ENCODE measurements around the gene LRBA.

LRBA gene

GRCh38 chr4:150423503-150423902 lies 591.6 kb downstream of the LRBA start:
- no peaks in the 10 kb centered on the region for H3K27me3 ChIP-seq (ENCODE audit: insufficient read depth, low read length)
- H3K36me3 ChIP-seq (ENCODE audit: insufficient read depth, low read length) = no peaks in the 10 kb centered on the region
- no peak overlapping the region for H2AFZ ChIP-seq (ENCODE audit: low read depth, low read length)
- H3K4me3 ChIP-seq (ENCODE audit: low read length) = no peak overlapping the region
- H3K9me3 ChIP-seq (ENCODE audit: low read length) = no peaks in the 10 kb centered on the region
- H3K4me1 ChIP-seq (ENCODE audit: insufficient read depth, low read length) = no peaks in the 10 kb centered on the region

- H3K27me3 ChIP-seq (ENCODE audit: insufficient read depth, low read length) = no peaks in the 10 kb centered on the region
- no peak overlapping the region for H3K4me3 ChIP-seq (ENCODE audit: low read length)
- no peaks in the 10 kb centered on the region for H3K36me3 ChIP-seq (ENCODE audit: insufficient read depth, low read length)
- H3K4me1 ChIP-seq (ENCODE audit: insufficient read depth, low read length) = no peaks in the 10 kb centered on the region
- H3K9me3 ChIP-seq (ENCODE audit: low read length) = no peaks in the 10 kb centered on the region
- no peak overlapping the region for H2AFZ ChIP-seq (ENCODE audit: low read depth, low read length)
These were observed 592.0 kb downstream of the LRBA start for GRCh38 chr4:150423074-150423473.

- no peaks in the 10 kb centered on the region for H3K4me1 ChIP-seq (ENCODE audit: insufficient read depth, low read length)
- H2AFZ ChIP-seq (ENCODE audit: low read depth, low read length) = no peak overlapping the region
- no peaks in the 10 kb centered on the region for H3K9me3 ChIP-seq (ENCODE audit: low read length)
- no peak overlapping the region for H3K4me3 ChIP-seq (ENCODE audit: low read length)
- no peaks in the 10 kb centered on the region for H3K36me3 ChIP-seq (ENCODE audit: insufficient read depth, low read length)
- no peaks in the 10 kb centered on the region for H3K27me3 ChIP-seq (ENCODE audit: insufficient read depth, low read length)
These were observed 593.5 kb downstream of the LRBA start for GRCh38 chr4:150421612-150422011.

DNA sequence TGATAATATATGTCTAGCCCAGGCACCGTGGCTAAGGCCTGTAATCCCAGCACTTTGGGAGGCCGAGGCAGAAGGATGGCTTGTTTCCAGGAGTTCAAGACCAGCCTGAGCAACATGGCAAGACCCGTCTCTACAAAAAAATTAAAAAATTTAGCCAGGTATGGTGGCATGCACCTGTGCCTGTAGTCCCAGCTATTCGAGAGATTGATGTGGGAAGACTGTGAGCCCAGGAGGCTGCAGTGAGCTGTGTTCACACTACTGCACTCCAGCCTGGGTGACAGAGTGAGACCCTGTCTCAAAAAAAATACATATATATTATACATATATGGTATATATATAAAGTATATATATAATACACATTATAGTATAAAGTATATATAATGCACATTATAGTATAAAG lies 595.1 kb downstream of the LRBA start:
- H3K36me3 ChIP-seq (ENCODE audit: insufficient read depth, low read length) = no peaks in the 10 kb centered on the region
- no peaks in the 10 kb centered on the region for H3K4me1 ChIP-seq (ENCODE audit: insufficient read depth, low read length)
- H3K4me3 ChIP-seq (ENCODE audit: low read length) = no peak overlapping the region
- no peaks in the 10 kb centered on the region for H3K9me3 ChIP-seq (ENCODE audit: low read length)
- H2AFZ ChIP-seq (ENCODE audit: low read depth, low read length) = no peak overlapping the region
- no peaks in the 10 kb centered on the region for H3K27me3 ChIP-seq (ENCODE audit: insufficient read depth, low read length)

DNA sequence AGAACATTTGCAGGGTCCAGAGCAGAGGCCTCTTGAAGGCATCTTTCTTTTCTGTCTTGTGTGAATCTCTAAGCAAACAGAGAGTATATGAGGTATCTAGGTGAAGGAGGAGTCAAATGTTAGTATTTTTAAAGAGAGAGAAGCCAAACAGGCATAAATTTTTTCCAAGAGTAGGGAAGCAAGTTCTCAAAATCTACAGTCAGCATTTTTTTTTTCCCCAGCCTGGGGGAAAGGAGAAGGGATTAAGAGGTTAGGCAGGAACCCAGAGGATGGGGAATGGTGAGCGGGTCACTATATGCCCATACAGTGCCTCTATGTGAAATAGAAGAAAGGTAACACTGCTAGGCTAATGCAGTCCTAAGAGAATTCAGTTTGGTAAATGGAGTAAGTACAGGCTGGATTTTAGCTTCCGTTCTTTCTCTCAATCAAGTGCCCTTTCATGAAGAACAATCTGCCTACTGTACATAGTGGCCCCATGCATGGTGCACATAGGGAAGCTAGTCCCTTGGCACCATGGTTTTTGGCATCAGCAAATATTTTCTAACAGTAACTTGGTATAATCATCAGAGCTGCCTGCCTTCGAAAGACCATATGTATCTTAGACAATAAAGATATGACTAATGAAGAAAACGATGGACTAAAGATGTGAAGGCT lies 596.2 kb downstream of the LRBA start:
- Histone ChIP-seq H3K27me3 (ENCODE audit: insufficient read depth, low read length) (no peaks in the 10 kb centered on the region), H3K36me3 (ENCODE audit: insufficient read depth, low read length) (no peaks in the 10 kb centered on the region), H3K9me3 (ENCODE audit: low read length) (no peaks in the 10 kb centered on the region), H3K4me1 (ENCODE audit: insufficient read depth, low read length) (no peaks in the 10 kb centered on the region), H3K4me3 (ENCODE audit: low read length) (no peak overlapping the region), H2AFZ (ENCODE audit: low read depth, low read length) (no peak overlapping the region)

DNA sequence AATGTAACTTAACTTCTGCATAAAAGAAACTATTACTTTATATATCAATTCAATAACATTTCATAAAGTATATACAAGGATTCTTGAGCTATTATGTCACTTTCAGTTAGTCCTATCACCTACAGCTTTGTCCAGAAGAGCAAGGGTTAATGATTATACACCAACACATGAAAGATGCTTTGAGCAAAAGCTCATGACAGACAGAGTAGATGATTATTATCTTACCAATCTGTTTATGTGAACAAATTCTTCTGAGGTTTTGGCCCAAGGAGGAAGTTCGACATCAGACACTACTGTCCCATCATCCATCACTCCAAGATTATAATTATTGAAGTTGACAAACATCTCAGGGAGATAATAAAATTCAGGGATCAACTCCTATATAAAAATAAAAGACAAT lies 599.9 kb downstream of the LRBA start:
- no peaks in the 10 kb centered on the region for H3K36me3 ChIP-seq (ENCODE audit: insufficient read depth, low read length)
- no peak overlapping the region for H2AFZ ChIP-seq (ENCODE audit: low read depth, low read length)
- H3K9me3 ChIP-seq (ENCODE audit: low read length) = no peaks in the 10 kb centered on the region
- H3K4me3 ChIP-seq (ENCODE audit: low read length) = no peak overlapping the region
- no peaks in the 10 kb centered on the region for H3K27me3 ChIP-seq (ENCODE audit: insufficient read depth, low read length)
- H3K4me1 ChIP-seq (ENCODE audit: insufficient read depth, low read length) = no peaks in the 10 kb centered on the region

GRCh38 chr4:150411520-150411919 lies 603.6 kb downstream of the LRBA start:
- Histone ChIP-seq H3K4me3 (ENCODE audit: low read length) (no peak overlapping the region), H3K27me3 (ENCODE audit: insufficient read depth, low read length) (no peaks in the 10 kb centered on the region), H3K36me3 (ENCODE audit: insufficient read depth, low read length) (no peaks in the 10 kb centered on the region), H3K4me1 (ENCODE audit: insufficient read depth, low read length) (no peaks in the 10 kb centered on the region), H3K9me3 (ENCODE audit: low read length) (no peaks in the 10 kb centered on the region), H2AFZ (ENCODE audit: low read depth, low read length) (no peak overlapping the region)

DNA sequence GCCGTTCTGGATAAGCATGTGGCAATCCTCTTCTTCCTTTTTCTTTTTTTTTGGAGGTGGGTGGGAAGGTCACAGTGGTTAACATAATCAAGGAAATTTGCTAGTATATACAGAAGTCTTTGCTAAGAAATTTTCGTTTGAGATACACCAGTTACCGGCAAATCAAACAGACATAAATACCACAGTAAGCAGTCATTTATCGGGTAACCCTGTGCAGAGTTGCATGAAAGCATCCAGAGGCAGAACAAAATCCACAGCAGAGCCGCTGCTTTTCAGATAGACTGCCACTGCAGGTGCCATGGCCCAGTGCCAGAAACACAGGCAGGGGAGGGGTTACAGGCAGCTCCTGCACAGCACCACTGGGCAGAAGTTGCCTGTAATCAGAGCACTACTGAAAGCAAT lies 612.2 kb downstream of the LRBA start:
- Histone ChIP-seq H3K9me3 (ENCODE audit: low read length) (no peaks in the 10 kb centered on the region), H3K36me3 (ENCODE audit: insufficient read depth, low read length) (no peaks in the 10 kb centered on the region), H2AFZ (ENCODE audit: low read depth, low read length) (no peak overlapping the region), H3K4me1 (ENCODE audit: insufficient read depth, low read length) (peaks cover 4% of the 10 kb centered on the region), H3K27me3 (ENCODE audit: insufficient read depth, low read length) (no peaks in the 10 kb centered on the region), H3K4me3 (ENCODE audit: low read length) (no peak overlapping the region)

GRCh38 chr4:150401083-150401687 lies 613.9 kb downstream of the LRBA start:
- Histone ChIP-seq H2AFZ (ENCODE audit: low read depth, low read length) (no peak overlapping the region), H3K4me1 (ENCODE audit: insufficient read depth, low read length) (peaks cover 4% of the 10 kb centered on the region), H3K4me3 (ENCODE audit: low read length) (no peak overlapping the region), H3K27me3 (ENCODE audit: insufficient read depth, low read length) (no peaks in the 10 kb centered on the region), H3K9me3 (ENCODE audit: low read length) (no peaks in the 10 kb centered on the region), H3K36me3 (ENCODE audit: insufficient read depth, low read length) (no peaks in the 10 kb centered on the region)

DNA sequence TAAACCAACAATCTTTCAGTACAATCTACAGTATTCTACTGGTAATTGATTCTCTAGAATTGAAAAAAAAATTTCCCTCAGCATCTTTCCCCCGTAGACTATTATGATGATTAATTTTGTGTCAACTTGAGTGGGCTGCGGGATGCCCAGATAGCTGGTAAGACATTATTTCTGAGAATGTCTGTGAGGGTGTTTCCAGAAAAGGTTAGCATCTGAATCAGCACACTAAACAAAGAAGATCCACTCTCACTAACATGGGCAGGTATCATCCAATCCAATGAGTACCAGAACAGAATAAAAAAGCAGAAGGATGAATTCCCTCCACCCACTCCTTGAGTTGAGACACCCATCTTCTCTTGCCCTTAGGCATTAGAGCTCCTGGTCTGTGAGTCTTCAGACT lies 619.2 kb downstream of the LRBA start:
- Histone ChIP-seq H3K36me3 (ENCODE audit: insufficient read depth, low read length) (no peaks in the 10 kb centered on the region), H3K9me3 (ENCODE audit: low read length) (peaks cover 1% of the 10 kb centered on the region), H3K27me3 (ENCODE audit: insufficient read depth, low read length) (no peaks in the 10 kb centered on the region), H3K4me3 (ENCODE audit: low read length) (no peak overlapping the region), H3K4me1 (ENCODE audit: insufficient read depth, low read length) (no peaks in the 10 kb centered on the region), H2AFZ (ENCODE audit: low read depth, low read length) (no peak overlapping the region)

GRCh38 chr4:150394046-150394445 lies 621.0 kb downstream of the LRBA start:
- peaks cover 1% of the 10 kb centered on the region for H3K9me3 ChIP-seq (ENCODE audit: low read length)
- H3K4me3 ChIP-seq (ENCODE audit: low read length) = no peak overlapping the region
- no peaks in the 10 kb centered on the region for H3K36me3 ChIP-seq (ENCODE audit: insufficient read depth, low read length)
- no peaks in the 10 kb centered on the region for H3K27me3 ChIP-seq (ENCODE audit: insufficient read depth, low read length)
- H2AFZ ChIP-seq (ENCODE audit: low read depth, low read length) = no peak overlapping the region
- H3K4me1 ChIP-seq (ENCODE audit: insufficient read depth, low read length) = no peaks in the 10 kb centered on the region

DNA sequence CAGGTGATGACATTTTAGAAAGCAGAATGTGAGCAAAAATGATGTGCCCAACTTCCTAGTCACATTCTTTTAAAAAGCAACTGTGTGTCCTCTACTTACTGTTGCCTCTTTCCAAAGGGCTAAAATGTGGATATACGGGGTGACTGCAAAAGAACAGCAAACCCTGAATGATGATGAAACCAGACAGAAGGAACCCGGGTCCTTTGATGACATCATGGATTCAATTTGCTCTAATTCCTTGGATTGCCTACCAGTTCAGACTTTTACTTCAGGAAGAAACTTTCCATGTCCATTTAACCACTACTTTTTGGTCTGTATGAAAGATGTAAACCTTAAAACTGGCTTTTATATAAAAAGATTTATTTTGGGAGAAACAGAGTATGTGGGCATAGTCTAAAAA lies 624.0 kb downstream of the LRBA start:
- Histone ChIP-seq H3K4me1 (ENCODE audit: insufficient read depth, low read length) (no peaks in the 10 kb centered on the region), H2AFZ (ENCODE audit: low read depth, low read length) (no peak overlapping the region), H3K9me3 (ENCODE audit: low read length) (peaks cover 1% of the 10 kb centered on the region), H3K36me3 (ENCODE audit: insufficient read depth, low read length) (no peaks in the 10 kb centered on the region), H3K4me3 (ENCODE audit: low read length) (no peak overlapping the region), H3K27me3 (ENCODE audit: insufficient read depth, low read length) (no peaks in the 10 kb centered on the region)

DNA sequence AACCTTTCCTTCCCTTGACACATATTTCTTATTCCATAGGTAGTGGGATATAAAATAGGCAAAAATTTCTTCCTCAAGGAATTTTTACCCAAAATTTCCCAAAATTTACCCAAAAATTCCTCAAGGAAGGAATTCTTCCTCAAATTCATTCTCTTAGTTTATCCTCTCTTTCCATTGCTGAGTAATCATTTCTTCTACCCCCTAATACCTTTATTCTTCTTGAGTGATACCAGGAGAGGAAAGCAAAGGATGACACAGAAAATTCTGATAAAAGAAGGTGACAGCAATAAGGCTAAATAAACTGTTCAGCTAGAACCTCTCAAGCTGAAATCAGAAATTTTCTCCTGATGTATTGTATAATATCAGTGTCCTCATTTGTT lies 624.6 kb downstream of the LRBA start:
- Histone ChIP-seq H3K36me3 (ENCODE audit: insufficient read depth, low read length) (no peaks in the 10 kb centered on the region), H3K27me3 (ENCODE audit: insufficient read depth, low read length) (no peaks in the 10 kb centered on the region), H3K9me3 (ENCODE audit: low read length) (peaks cover 1% of the 10 kb centered on the region), H3K4me1 (ENCODE audit: insufficient read depth, low read length) (no peaks in the 10 kb centered on the region), H3K4me3 (ENCODE audit: low read length) (no peak overlapping the region), H2AFZ (ENCODE audit: low read depth, low read length) (no peak overlapping the region)
